ENCODE measurements around the gene LAMA2.

- TF ChIP-seq, protein P1, sequence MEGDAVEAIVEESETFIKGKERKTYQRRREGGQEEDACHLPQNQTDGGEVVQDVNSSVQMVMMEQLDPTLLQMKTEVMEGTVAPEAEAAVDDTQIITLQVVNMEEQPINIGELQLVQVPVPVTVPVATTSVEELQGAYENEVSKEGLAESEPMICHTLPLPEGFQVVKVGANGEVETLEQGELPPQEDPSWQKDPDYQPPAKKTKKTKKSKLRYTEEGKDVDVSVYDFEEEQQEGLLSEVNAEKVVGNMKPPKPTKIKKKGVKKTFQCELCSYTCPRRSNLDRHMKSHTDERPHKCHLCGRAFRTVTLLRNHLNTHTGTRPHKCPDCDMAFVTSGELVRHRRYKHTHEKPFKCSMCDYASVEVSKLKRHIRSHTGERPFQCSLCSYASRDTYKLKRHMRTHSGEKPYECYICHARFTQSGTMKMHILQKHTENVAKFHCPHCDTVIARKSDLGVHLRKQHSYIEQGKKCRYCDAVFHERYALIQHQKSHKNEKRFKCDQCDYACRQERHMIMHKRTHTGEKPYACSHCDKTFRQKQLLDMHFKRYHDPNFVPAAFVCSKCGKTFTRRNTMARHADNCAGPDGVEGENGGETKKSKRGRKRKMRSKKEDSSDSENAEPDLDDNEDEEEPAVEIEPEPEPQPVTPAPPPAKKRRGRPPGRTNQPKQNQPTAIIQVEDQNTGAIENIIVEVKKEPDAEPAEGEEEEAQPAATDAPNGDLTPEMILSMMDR (IDR thresholded peaks at IDR 0.05; ENCODE audit: poor library complexity), result no peak
- no peak for TF ChIP-seq EZH2 (IDR thresholded peaks at IDR 0.05; ENCODE audit: borderline replicate concordance)
Observed at GRCh38 chr6:128990360-128990759, 107.4 kb downstream of the LAMA2 start.
